Spleen (tissue), 11 donors: Measurements from ENCODE around the gene RHOXF2B. TPM values are rescaled to one million over a fixed set of nuclear protein-coding genes. Genes with fewer than 3 reads are reported as not detected.
"Not testable (repeated sequence)": the region's sequence is repeated elsewhere in the genome, so short reads cannot be mapped to it uniquely, and the experiment has no call there.

Experiments used
- DNase-seq: peaks from one replicate; pipeline ENCODE4 v3.0.0-alpha.2; 2020
- H3K27ac ChIP-seq, 8 donors: fragments of 200-600 bp; sonication (generic) in 7 of 8; 1 replicate in 4 of 8; 2 replicates in 4 of 8; pipeline versions ENCODE4 v1.5.0 to v1.8.0; 2016 to 2021; ENCODE audit warnings: inconsistent platforms in 4 of 8, mild to moderate bottlenecking in 4 of 8, moderate library complexity in 1 of 8
- H3K27me3 ChIP-seq, 7 donors: fragments of 200-600 bp; sonication (generic) in 6 of 7; replicated peaks in 1 of 7; 1 replicate in 4 of 7; 2 replicates in 3 of 7; pipeline versions ENCODE4 v1.5.0 to v1.8.0; 2016 to 2021; ENCODE audit warnings: inconsistent platforms in 3 of 7, mild to moderate bottlenecking in 1 of 7
- H3K36me3 ChIP-seq, 6 donors: fragments of 200-600 bp; sonication (generic) in 5 of 6; 1 replicate in 4 of 6; 2 replicates in 2 of 6; pipeline versions ENCODE4 v1.5.0 to v1.8.0; 2016 to 2021; ENCODE audit warnings: inconsistent platforms in 2 of 6
- H3K4me1 ChIP-seq, 6 donors: fragments of 200-600 bp; sonication (generic) in 5 of 6; 1 replicate in 3 of 6; 2 replicates in 3 of 6; pipeline versions ENCODE4 v1.5.0 to v1.8.0; 2016 to 2021; ENCODE audit warnings: inconsistent platforms in 3 of 6
- H3K4me3 ChIP-seq, 8 donors: fragments of 200-600 bp; sonication (generic) in 7 of 8; 1 replicate in 4 of 8; 2 replicates in 4 of 8; pipeline versions ENCODE4 v1.5.0 to v1.8.0; 2016 to 2021; ENCODE audit warnings: inconsistent platforms in 4 of 8, mild to moderate bottlenecking in 4 of 8, moderate library complexity in 2 of 8
- H3K9me3 ChIP-seq, 8 donors: fragments of 200-600 bp; sonication (generic) in 7 of 8; 1 replicate in 4 of 8; 2 replicates in 4 of 8; pipeline versions ENCODE4 v1.5.0 to v1.8.0; 2016 to 2021; ENCODE audit warnings: inconsistent platforms in 4 of 8
- CTCF ChIP-seq, 11 experiments: fragments of 200-600 bp in 7 of 11; fragments of 450-650 bp in 4 of 11; sonication (generic) in 4 of 11; IDR thresholded peaks in 8 of 11; conservative IDR thresholded peaks in 3 of 11; 1 replicate in 7 of 11; 2 replicates in 4 of 11; pipeline versions ENCODE4 v1.4.0 to v1.8.0; 2016 to 2021; ENCODE audit warnings: antibody characterized with exemption in 11 of 11, inconsistent platforms in 4 of 11, mild to moderate bottlenecking in 1 of 11
- POLR2A ChIP-seq, 3 donors: fragments of 450-650 bp; IDR thresholded peaks; one replicate each; pipeline ENCODE4 v1.5.1; 2017; ENCODE audit warnings: antibody characterized with exemption in 3 of 3, mild to moderate bottlenecking in 1 of 3
- POLR2AphosphoS5 ChIP-seq, 3 donors: sonication (generic); formaldehyde crosslinking; IDR thresholded peaks; one replicate each; pipeline ENCODE4 v1.5.1; 2017; ENCODE audit warnings: antibody characterized with exemption in 3 of 3
- WGBS, 5 donors: extraction: QIAGEN DNeasy Blood & Tissue Kit in 3 of 5; methylation state at CpG; one replicate each; pipeline versions ENCODE4 v1.1.5 to v1.1.7; 2013 to 2018; 5-methylcytosine and 5-hydroxymethylcytosine counted together
- intact Hi-C: fragments of 100-400 bp; cut with DNase I; formaldehyde crosslinking; loops from one replicate; pipeline ENCODE4 v1.15.0; 2023; ENCODE audit warnings: low total_unique reads
- polyA plus RNA-seq, 3 donors: library from polyadenylated mRNA; stranded (reverse); fragments of 200-250 nt; gene quantifications; one replicate each; pipeline ENCODE4 v1.2.1, GENCODE V29; 2013
- total RNA-seq, 7 donors: library from RNA; depleted of rRNA in 3 of 7; stranded (reverse); fragments of >200 nt in 3 of 7; fragmentation: NEBNext Ultra II Directional in 4 of 7; extraction: Animal tissue kit (Norgen Biotek cat#: 25700) in 4 of 7; gene quantifications; one replicate each; pipeline versions ENCODE4 v1.1.0 to v1.2.1, GENCODE V29; 2016 to 2021
- donor health status: healthy with polysubstance abuse.
- donor health status: DM: no; HTN: no; CAD: no; lungs with moderate emphysema.
- donor health status: DM: no; HTN: no; CAD: no.
- donor health status: Bipolar disorder and iron deficiency.
- donor health status: healthy.
- donor health status: DM: no; HTN: no; CAD: no.
- donor health status: DM: yes; HTN: yes; CAD: no.

RHOXF2B gene
- total and polyA plus RNA-seq, 10 donors: not detected

DNA sequence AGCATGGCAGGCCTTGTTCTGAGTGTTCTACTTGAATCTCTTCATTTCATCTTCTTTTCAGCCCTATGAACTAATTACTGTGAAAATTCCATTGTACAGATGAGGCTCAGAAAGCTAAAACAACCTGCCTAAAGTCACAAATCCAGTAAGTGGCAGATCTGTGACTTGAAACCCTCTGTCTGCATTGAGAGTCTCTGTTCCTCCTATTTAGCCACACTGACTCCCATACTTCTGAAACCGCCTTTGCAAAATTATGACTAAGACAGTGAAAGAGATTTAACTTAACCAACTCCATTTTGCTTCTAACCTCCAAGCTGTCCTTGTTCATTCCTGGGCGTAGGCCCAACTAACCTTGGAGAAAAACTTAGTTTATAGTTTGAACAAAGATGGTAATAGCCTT lies 35.2 kb downstream of the RHOXF2B start:
- H3K4me1 ChIP-seq, H3K27ac ChIP-seq, intact Hi-C loops, H3K9me3 ChIP-seq, H3K36me3 ChIP-seq, H3K4me3 ChIP-seq, H3K27me3 ChIP-seq, DNase-seq: not testable (repeated sequence)
- WGBS, 5 donors: no CpG with 5 or more reads among the region's 2 CpGs

GRCh38 chrX:120040176-120040575 lies 37.3 kb downstream of the RHOXF2B start:
- H3K4me1 ChIP-seq: peaks cover 0 to 19% (median 0%) of the 10 kb centered on the region in 6 donors
- intact Hi-C loops, H3K36me3 ChIP-seq, DNase-seq, H3K27me3 ChIP-seq, H3K4me3 ChIP-seq, H3K9me3 ChIP-seq, H3K27ac ChIP-seq: not testable (repeated sequence)
- WGBS, 5 donors: no CpG with 5 or more reads among the region's 6 CpGs

- H3K27ac ChIP-seq, DNase-seq, H3K27me3 ChIP-seq, intact Hi-C loops, H3K4me3 ChIP-seq, H3K9me3 ChIP-seq, H3K36me3 ChIP-seq: not testable (repeated sequence)
- no CpG with 5 or more reads among the region's 8 CpGs for WGBS, 5 donors
- peaks cover 0 to 21% (median 0%) of the 10 kb centered on the region in 6 donors for H3K4me1 ChIP-seq
Observed at GRCh38 chrX:120039087-120039733, 38.3 kb downstream of the RHOXF2B start.

DNA sequence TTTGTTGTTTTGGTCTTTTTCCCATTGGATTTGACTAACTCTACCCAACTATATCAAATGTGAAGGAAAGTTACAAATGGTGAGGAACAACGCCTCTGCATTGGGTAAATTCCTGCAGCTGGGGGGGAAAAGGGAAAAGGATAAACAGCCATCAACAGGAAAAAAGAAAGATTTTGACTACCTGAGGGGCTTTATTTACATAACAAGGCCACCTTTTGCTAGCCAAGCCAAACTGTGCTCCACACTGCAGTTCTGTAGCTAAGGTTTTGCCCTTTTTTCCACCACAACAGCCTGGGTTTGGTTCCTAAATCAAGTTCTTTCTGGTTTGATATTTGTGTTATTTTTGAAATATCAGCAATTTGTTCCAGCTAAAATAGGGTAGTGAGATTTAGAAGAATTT lies 40.8 kb downstream of the RHOXF2B start:
- H3K27me3 ChIP-seq: peaks cover 0 to 2% (median 0%) of the 10 kb centered on the region in 7 donors
- intact Hi-C loops: no loop called here
- H3K4me3 ChIP-seq: no peak overlapping the region
- H3K4me1 ChIP-seq: peaks cover 0 to 21% (median 0%) of the 10 kb centered on the region in 6 donors
- WGBS, 5 donors: 60 to 88% (median 76%) methylated on average over 1 of the region's 1 CpG
- no peak for DNase-seq
- no peak for TF ChIP-seq CTCF (IDR thresholded peaks at IDR 0.05 in 8 of 11, conservative IDR thresholded peaks at IDR 0.05 in 3 of 11)
- no peak for TF ChIP-seq POLR2A (IDR thresholded peaks at IDR 0.05)
- TF ChIP-seq POLR2AphosphoS5 (IDR thresholded peaks at IDR 0.05): no peak
- H3K27ac ChIP-seq: no peak overlapping the region
- H3K36me3 ChIP-seq: no peaks in the 10 kb centered on the region
- no peaks in the 10 kb centered on the region for H3K9me3 ChIP-seq

DNA sequence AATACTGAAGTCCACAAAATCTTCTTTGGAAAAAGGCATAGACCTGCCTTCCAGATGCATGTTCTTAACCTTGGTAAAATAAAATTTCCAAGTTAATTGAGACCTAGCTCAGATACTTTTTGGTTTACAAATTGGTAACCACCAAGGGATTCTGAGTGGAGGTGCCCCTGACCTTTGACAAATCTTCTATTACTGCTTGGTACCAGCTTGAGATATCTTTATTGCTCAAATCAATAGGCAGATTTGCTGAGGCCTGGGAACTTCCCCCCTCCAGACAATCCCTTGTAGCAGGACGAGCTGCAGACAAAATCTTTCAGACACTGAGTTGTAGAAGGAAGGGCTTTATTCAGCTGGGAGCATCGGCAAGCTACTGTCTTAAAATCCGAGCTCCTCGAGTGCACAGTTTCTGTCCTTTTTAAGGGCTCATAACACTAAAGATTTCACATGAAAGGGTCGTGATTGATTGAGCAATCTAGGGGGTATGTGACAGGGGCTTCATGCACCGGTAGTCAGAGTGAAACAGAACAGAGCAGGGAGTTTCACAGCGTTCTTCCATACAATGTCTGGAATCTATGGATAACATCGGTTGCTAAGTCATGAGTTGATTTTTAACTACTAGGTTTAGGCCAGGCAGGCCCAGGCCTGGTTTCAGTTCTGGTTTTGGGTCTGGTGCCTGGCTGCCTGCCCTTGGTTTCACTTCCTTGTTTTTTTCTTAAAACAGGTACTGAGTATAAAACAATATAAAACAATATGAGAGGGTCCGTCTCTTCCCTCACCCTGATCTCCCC lies 41.8 kb downstream of the RHOXF2B start:
- intact Hi-C loops: not testable (repeated sequence)
- WGBS, 5 donors: 51 to 71% (median 61%) methylated on average over 9 of the region's 9 CpGs

DNA sequence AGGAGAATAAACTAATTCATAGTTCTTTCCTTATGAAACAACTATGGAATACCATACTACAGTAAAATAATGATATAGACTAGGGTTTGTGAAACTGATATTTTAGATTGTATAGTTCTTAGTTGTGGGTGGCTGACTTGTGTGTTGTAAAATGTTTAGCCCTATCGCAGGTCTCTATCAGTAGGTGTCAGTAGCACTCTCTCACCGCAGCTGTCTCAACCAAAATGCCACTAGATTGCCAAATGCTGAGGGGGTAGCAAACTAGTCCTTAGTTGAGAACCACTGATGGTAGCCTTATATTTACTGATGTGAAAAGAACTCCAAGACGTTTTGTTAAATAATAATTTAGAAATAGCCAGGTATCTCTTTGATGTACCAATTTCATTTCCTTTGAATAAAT lies 48.1 kb downstream of the RHOXF2B start:
- Histone ChIP-seq H3K27ac (no peak overlapping the region), H3K4me1 (no peaks in the 10 kb centered on the region), H3K9me3 (no peaks in the 10 kb centered on the region), H3K36me3 (no peaks in the 10 kb centered on the region), H3K4me3 (no peak overlapping the region), H3K27me3 (peaks cover 0 to 4% (median 0%) of the 10 kb centered on the region in 7 donors)
- intact Hi-C loops: no loop called here
- DNase-seq: no peak
- 18 to 58% (median 34%) methylated on average over 3 of the region's 3 CpGs for WGBS, 5 donors
- TF ChIP-seq POLR2A (IDR thresholded peaks at IDR 0.05): no peak
- TF ChIP-seq POLR2AphosphoS5 (IDR thresholded peaks at IDR 0.05): no peak
- TF ChIP-seq CTCF (IDR thresholded peaks at IDR 0.05 in 8 of 11, conservative IDR thresholded peaks at IDR 0.05 in 3 of 11): no peak

More for the DNA sequence above, 41.8 kb downstream of the RHOXF2B start:
- Histone ChIP-seq H3K27ac (peak overlapping the region in 4 of 8 donors; percentile 13 to 61 (median 30)), H3K4me3 (peak overlapping the region in 1 of 8 donors; percentile 45), H3K4me1 (peaks cover 0 to 21% (median 0%) of the 10 kb centered on the region in 6 donors)
- DNase-seq: peak; percentile 82
- H3K9me3 ChIP-seq, H3K27me3 ChIP-seq, H3K36me3 ChIP-seq: not testable (repeated sequence)
